Measurements from ENCODE around the gene ARHGEF12.

The ARHGEF12 gene

GRCh38 chr11:120317689-120318480 is 18.3 kb upstream of the ARHGEF12 start:
- no peak for DNase-seq (ENCODE audit: low read depth in 1 of 2, low spot score in 1 of 2)

GRCh38 chr11:120318906-120319305 is 17.3 kb upstream of the ARHGEF12 start:
- DNase-seq (ENCODE audit: low read depth in 1 of 2, low spot score in 1 of 2): no peak

- peak in 1 of 2 donors; percentile 15 for DNase-seq (ENCODE audit: low read depth in 1 of 2, low spot score in 1 of 2)
Measured at GRCh38 chr11:120324932-120325810, 11.0 kb upstream of the ARHGEF12 start, which contains the start of gene TLCD5. TSS of gene TLCD5 (plus strand) at chr11:120325299. CDS start at chr11:120327442, 2,143 bp downstream.

- no peak for DNase-seq (ENCODE audit: low read depth in 1 of 2, low spot score in 1 of 2)
Measured at GRCh38 chr11:120326228-120326627, 10.0 kb upstream of the ARHGEF12 start.

- DNase-seq (ENCODE audit: low read depth in 1 of 2, low spot score in 1 of 2): no peak
Measured at GRCh38 chr11:120326845-120327281, 9.3 kb upstream of the ARHGEF12 start.

GRCh38 chr11:120327311-120327710 is 8.9 kb upstream of the ARHGEF12 start:
- DNase-seq (ENCODE audit: low read depth in 1 of 2, low spot score in 1 of 2): no peak

- DNase-seq (ENCODE audit: low read depth in 1 of 2, low spot score in 1 of 2): no peak
Measured at GRCh38 chr11:120329556-120329955, 6.7 kb upstream of the ARHGEF12 start.

GRCh38 chr11:120330045-120330444 is 6.2 kb upstream of the ARHGEF12 start:
- DNase-seq (ENCODE audit: low read depth in 1 of 2, low spot score in 1 of 2): no peak

GRCh38 chr11:120331301-120331996 is 4.8 kb upstream of the ARHGEF12 start:
- DNase-seq (ENCODE audit: low read depth in 1 of 2, low spot score in 1 of 2): no peak

GRCh38 chr11:120332822-120333716 is 3.1 kb upstream of the ARHGEF12 start:
- no peak for DNase-seq (ENCODE audit: low read depth in 1 of 2, low spot score in 1 of 2)

GRCh38 chr11:120333801-120334200 is 2.4 kb upstream of the ARHGEF12 start:
- DNase-seq (ENCODE audit: low read depth in 1 of 2, low spot score in 1 of 2): no peak

- DNase-seq (ENCODE audit: low read depth in 1 of 2, low spot score in 1 of 2): no peak
Measured at GRCh38 chr11:120334332-120334731, 1.9 kb upstream of the ARHGEF12 start.

- no peak for DNase-seq (ENCODE audit: low read depth in 1 of 2, low spot score in 1 of 2)
Measured at GRCh38 chr11:120334894-120335462, 1.2 kb upstream of the ARHGEF12 start.

GRCh38 chr11:120335556-120335907 is 681 bp upstream of the ARHGEF12 start:
- DNase-seq (ENCODE audit: low read depth in 1 of 2, low spot score in 1 of 2): no peak

- no peak for DNase-seq (ENCODE audit: low read depth in 1 of 2, low spot score in 1 of 2)
Measured at GRCh38 chr11:120336641-120337354, 585 bp downstream of the ARHGEF12 start.

GRCh38 chr11:120337355-120338106 is 1.3 kb downstream of the ARHGEF12 start:
- DNase-seq (ENCODE audit: low read depth in 1 of 2, low spot score in 1 of 2): no peak

GRCh38 chr11:120338107-120338933 is 2.1 kb downstream of the ARHGEF12 start:
- no peak for DNase-seq (ENCODE audit: low read depth in 1 of 2, low spot score in 1 of 2)

GRCh38 chr11:120339394-120339890 is 3.2 kb downstream of the ARHGEF12 start:
- no peak for DNase-seq (ENCODE audit: low read depth in 1 of 2, low spot score in 1 of 2)

Measured in activated T-helper 1 cell treated with anti-CD3 and anti-CD28 coated beads, Interleukin-2, amount 50 U/mL, for 16 hours (primary cell).